Skeletal muscle satellite cell (primary cell): Measurements from ENCODE around the gene PSTPIP1. TPM values are rescaled to one million over a fixed set of nuclear protein-coding genes. Genes with fewer than 3 reads are reported as not detected.
"Not testable (repeated sequence)": the region's sequence is repeated elsewhere in the genome, so short reads cannot be mapped to it uniquely, and the experiment has no call there.

Experiments used
- H3K27me3 ChIP-seq: 2 replicates; pipeline ENCODE4 v1.7.0; 2013; ENCODE audit warnings: low read length; ENCODE audit not compliant: control insufficient read depth, insufficient read depth
- H3K36me3 ChIP-seq: 2 replicates; pipeline ENCODE4 v1.7.0; 2013; ENCODE audit warnings: mild to moderate bottlenecking, control low read depth, low read length; ENCODE audit not compliant: insufficient read depth
- H3K4me1 ChIP-seq: 2 replicates; pipeline ENCODE4 v1.7.0; 2013; ENCODE audit warnings: low read length; ENCODE audit not compliant: control insufficient read depth, insufficient read depth
- H3K4me2 ChIP-seq: 2 replicates; pipeline ENCODE4 v1.7.0; 2013; ENCODE audit warnings: mild to moderate bottlenecking, low read length
- H3K4me3 ChIP-seq: 2 replicates; pipeline ENCODE4 v1.7.0; 2013; ENCODE audit warnings: low read length
- H3K9ac ChIP-seq: 2 replicates; pipeline ENCODE4 v1.7.0; 2013; ENCODE audit warnings: mild to moderate bottlenecking, low read depth, low read length, moderate library complexity
- H3K9me3 ChIP-seq: replicated peaks from 2 replicates; pipeline ENCODE4 v1.7.0; 2013; ENCODE audit warnings: mild to moderate bottlenecking, control low read depth, low read length
- total RNA-seq: library from RNA; depleted of rRNA; stranded (reverse); fragments of >200 nt; gene quantifications from 2 replicates; pipeline ENCODE4 v1.2.3, GENCODE V29; 2012; rRNA removed

PSTPIP1 gene
- total RNA-seq = under 0.01 and 0.22 TPM in 2 replicates

GRCh38 chr15:76994971-76995945 lies at the start of gene PSTPIP1:
Gene PSTPIP1 (plus strand): TSS chr15:76995126. CDS start chr15:76995574, 448 bp downstream.
- no peaks in the 10 kb centered on the region for H3K9me3 ChIP-seq
- H3K9ac ChIP-seq = no peak within 1 kb of the TSS
- H3K4me2 ChIP-seq = no peak within 1 kb of the TSS
- H3K27me3 ChIP-seq = peaks cover 6% of the 10 kb centered on the region
- no peaks in the 10 kb centered on the region for H3K36me3 ChIP-seq
- peaks cover 17% of the 10 kb centered on the region for H3K4me1 ChIP-seq
- H3K4me3 ChIP-seq = no peak within 1 kb of the TSS

DNA sequence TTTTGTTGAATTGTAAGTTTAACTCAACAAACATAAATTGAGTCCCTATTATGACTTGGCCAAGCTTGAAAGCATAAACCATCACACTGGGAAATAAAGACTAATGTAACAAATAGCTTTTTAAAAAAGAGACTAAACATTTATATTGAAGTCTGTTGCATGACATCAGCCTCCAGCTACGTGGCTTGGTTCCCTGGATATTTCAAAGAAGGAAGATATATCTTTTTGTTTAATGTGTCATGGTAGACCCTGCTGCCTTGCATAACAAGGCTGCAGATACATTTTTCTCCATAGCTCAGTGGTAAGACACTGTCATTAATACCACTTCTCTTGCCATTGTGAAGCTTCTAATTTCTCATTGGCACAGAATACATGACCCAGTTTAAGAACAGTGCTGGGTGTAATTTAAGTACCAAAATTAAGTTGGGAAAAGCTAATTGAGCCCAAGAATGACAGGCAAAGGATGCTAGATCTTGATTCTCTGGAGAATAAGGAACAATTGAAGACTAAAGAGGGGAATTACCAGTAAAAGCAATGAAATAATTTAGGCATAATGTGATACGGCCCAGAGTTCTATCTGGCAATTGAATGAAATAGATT lies 49.3 kb upstream of the PSTPIP1 start:
- no peak overlapping the region for H3K9ac ChIP-seq
- peaks cover 31% of the 10 kb centered on the region for H3K36me3 ChIP-seq
- no peak overlapping the region for H3K4me2 ChIP-seq
- no peaks in the 10 kb centered on the region for H3K9me3 ChIP-seq
- H3K4me1 ChIP-seq = no peaks in the 10 kb centered on the region
- H3K4me3 ChIP-seq = no peak overlapping the region
- no peaks in the 10 kb centered on the region for H3K27me3 ChIP-seq

- peaks cover 31% of the 10 kb centered on the region for H3K36me3 ChIP-seq
- H3K9ac ChIP-seq = no peak overlapping the region
- no peak overlapping the region for H3K4me3 ChIP-seq
Observed at GRCh38 chr15:76947454-76947853, 47.5 kb upstream of the PSTPIP1 start.

GRCh38 chr15:76951220-76951619 lies 43.7 kb upstream of the PSTPIP1 start:
- no peak overlapping the region for H3K4me3 ChIP-seq
- no peaks in the 10 kb centered on the region for H3K27me3 ChIP-seq
- H3K9ac ChIP-seq = no peak overlapping the region
- peaks cover 24% of the 10 kb centered on the region for H3K36me3 ChIP-seq
- no peaks in the 10 kb centered on the region for H3K4me1 ChIP-seq
- H3K9me3 ChIP-seq = no peaks in the 10 kb centered on the region
- H3K4me2 ChIP-seq = no peak overlapping the region

More at GRCh38 chr15:76947454-76947853, 47.5 kb upstream of the PSTPIP1 start:
- no peaks in the 10 kb centered on the region for H3K4me1 ChIP-seq
- no peaks in the 10 kb centered on the region for H3K27me3 ChIP-seq
- H3K4me2 ChIP-seq = no peak overlapping the region
- no peaks in the 10 kb centered on the region for H3K9me3 ChIP-seq

DNA sequence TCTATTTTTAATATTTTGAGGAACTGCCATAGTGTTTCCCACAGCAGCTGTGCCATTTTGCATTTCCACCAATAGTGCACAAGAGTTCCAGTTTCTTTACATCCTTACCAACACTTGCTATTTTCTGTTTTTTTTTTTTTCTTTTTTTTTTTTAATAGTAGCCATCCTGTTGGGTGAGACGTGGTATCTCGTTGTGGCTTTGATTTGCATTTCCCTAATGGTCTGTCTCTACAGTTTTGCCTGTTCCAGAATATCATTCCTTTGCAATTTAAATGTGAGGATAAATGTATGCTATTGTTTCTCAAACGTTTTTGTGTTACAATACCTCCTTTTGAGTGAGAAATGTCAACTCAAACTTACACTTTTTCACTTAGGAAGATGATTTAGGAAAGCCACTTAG lies 41.0 kb upstream of the PSTPIP1 start:
- H3K27me3 ChIP-seq = no peaks in the 10 kb centered on the region
- H3K4me1 ChIP-seq = no peaks in the 10 kb centered on the region
- no peak overlapping the region for H3K4me3 ChIP-seq
- H3K4me2 ChIP-seq = no peak overlapping the region
- H3K9me3 ChIP-seq = no peaks in the 10 kb centered on the region
- peaks cover 11% of the 10 kb centered on the region for H3K36me3 ChIP-seq
- H3K9ac ChIP-seq = no peak overlapping the region

- Histone ChIP-seq H3K9me3 (no peaks in the 10 kb centered on the region), H3K4me2 (no peak overlapping the region), H3K27me3 (no peaks in the 10 kb centered on the region), H3K36me3 (peaks cover 4% of the 10 kb centered on the region), H3K9ac (no peak overlapping the region), H3K4me1 (no peaks in the 10 kb centered on the region), H3K4me3 (no peak overlapping the region)
Observed at GRCh38 chr15:76954744-76955143, 40.2 kb upstream of the PSTPIP1 start.

DNA sequence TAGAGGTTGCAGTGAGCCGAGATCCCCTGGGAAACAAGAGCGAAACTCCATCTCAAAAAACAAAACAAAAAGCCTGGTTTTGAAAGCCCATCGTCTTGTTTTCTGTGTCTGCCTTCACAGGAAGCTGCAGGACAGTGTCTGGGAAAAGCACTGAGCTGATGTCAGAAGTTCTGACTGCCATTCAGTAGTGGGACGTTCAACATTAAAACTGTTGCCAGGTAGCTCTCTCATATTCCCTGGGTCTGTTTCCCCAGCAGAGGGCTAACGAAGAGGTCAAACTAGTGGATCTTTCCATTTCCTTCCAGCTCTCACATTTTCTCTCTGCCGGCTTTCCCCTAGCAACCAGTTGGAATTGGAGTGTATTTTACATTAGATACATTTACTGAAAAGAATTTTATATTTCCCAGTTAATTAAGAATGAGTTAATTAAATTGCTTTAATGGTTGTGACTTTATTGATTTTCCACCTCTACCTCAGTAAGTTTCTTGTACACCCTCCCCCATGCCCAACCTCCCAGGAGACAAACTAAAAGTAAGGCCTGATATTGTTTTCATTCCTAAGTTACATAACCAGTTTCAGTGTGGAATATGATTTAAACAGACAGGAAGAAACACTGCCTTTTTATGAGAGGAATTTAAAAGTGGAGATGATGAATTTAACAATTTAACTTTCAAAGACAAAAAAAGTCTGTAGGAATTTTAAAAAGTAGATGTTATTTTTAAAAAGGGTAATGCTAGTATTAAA lies 33.5 kb upstream of the PSTPIP1 start:
- Histone ChIP-seq H3K9me3 (no peaks in the 10 kb centered on the region), H3K36me3 (no peaks in the 10 kb centered on the region)

GRCh38 chr15:76962337-76963013 lies 32.5 kb upstream of the PSTPIP1 start:
- H3K4me1 ChIP-seq = no peaks in the 10 kb centered on the region
- no peak overlapping the region for H3K9ac ChIP-seq
- no peak overlapping the region for H3K4me3 ChIP-seq
- no peaks in the 10 kb centered on the region for H3K36me3 ChIP-seq
- H3K9me3 ChIP-seq = no peaks in the 10 kb centered on the region
- H3K27me3 ChIP-seq = peaks cover 34% of the 10 kb centered on the region
- H3K4me2 ChIP-seq = no peak overlapping the region

More for the DNA sequence above, 33.5 kb upstream of the PSTPIP1 start:
- Histone ChIP-seq H3K4me1 (no peaks in the 10 kb centered on the region), H3K4me2 (no peak overlapping the region), H3K9ac (no peak overlapping the region), H3K4me3 (no peak overlapping the region), H3K27me3 (peaks cover 32% of the 10 kb centered on the region)

DNA sequence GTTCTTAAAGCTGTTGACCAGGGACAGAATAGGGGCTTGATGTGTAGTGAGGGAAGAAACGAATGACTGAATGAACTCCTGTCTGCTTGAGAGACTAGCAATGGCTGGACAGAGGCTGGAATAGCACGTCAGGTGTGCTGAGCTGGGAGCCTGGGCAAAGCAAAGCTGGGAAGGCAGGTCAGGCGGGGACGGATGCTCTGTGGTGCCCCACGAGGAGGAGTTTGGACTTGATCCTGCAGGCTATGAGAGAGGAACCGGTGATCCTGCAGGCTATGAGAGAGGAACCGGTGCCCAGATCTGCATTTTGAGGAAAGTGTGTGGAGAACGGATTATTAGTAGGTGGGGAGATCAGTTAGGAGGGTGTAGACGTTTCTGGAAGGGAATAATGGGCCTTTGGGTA lies 31.3 kb upstream of the PSTPIP1 start:
- H3K9ac ChIP-seq = no peak overlapping the region
- H3K4me1 ChIP-seq = no peaks in the 10 kb centered on the region
- H3K9me3 ChIP-seq = no peaks in the 10 kb centered on the region
- H3K4me3 ChIP-seq = no peak overlapping the region
- H3K4me2 ChIP-seq = no peak overlapping the region
- H3K36me3 ChIP-seq = no peaks in the 10 kb centered on the region
- peaks cover 34% of the 10 kb centered on the region for H3K27me3 ChIP-seq

DNA sequence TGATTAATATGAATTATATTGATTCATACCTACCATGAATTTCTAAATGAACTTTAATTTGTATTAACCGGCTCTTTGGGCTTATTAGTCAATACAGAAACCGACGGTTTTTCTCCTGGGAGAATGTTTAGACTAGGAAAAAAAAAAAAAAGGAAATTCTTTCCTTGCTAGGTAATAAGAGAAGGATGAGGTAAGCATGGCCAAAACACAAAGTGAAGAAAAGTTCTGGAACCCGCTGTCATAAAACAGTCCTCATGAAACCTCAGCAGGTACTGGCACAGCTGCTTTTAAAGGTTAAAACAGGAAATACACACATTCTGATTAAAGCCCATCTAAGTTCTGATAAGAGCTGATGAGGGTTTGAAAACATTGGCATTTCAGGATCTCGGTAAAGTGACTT lies 30.8 kb upstream of the PSTPIP1 start:
- Histone ChIP-seq H3K4me3 (no peak overlapping the region), H3K9me3 (no peaks in the 10 kb centered on the region), H3K27me3 (peaks cover 34% of the 10 kb centered on the region), H3K9ac (no peak overlapping the region), H3K4me1 (no peaks in the 10 kb centered on the region), H3K36me3 (no peaks in the 10 kb centered on the region), H3K4me2 (no peak overlapping the region)

GRCh38 chr15:76966051-76966450 lies 28.9 kb upstream of the PSTPIP1 start:
- H3K9ac ChIP-seq, H3K4me1 ChIP-seq, H3K36me3 ChIP-seq, H3K4me3 ChIP-seq, H3K9me3 ChIP-seq, H3K4me2 ChIP-seq: not testable (repeated sequence)
- peaks cover 40% of the 10 kb centered on the region for H3K27me3 ChIP-seq
